22Rv1 (cell line): ENCODE data around the gene FUT2.

ENCODE experiments used
- H3K27ac ChIP-seq: fragments of 450-650 bp; 2 replicates; pipeline ENCODE4 v1.5.1; 2017
- ZFX ChIP-seq: fragments of 450-650 bp; IDR thresholded peaks from 2 replicates; pipeline ENCODE4 v1.6.1; 2017; ENCODE audit warnings: antibody characterized with exemption, borderline replicate concordance
- TF ChIP-seq, protein P1 (sequence below): fragments of 450-650 bp; IDR thresholded peaks from 2 replicates; pipeline ENCODE4 v1.5.1; 2017; ENCODE audit warnings: mild to moderate bottlenecking

Gene FUT2

DNA sequence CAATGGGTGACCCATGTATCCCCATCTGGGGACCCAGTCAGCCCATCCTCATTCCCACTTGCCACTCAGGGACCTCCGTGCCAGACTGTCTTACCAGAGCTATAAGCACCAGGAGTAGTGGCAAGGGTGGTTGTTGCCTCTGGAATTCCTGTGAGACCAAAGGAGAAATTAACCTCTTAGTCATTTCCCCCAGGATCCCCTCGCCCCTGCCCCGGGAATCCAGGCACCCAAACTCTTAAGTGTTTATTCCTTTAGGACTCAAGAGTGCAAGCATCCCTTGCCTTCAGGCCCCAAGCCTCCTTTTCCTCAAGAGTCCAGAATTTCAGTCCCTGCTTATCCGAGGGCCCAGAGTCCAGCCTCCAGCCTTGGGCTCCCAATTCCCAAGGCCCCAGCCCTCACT lies 32.1 kb upstream of the FUT2 start:
- TF ChIP-seq, protein P1, sequence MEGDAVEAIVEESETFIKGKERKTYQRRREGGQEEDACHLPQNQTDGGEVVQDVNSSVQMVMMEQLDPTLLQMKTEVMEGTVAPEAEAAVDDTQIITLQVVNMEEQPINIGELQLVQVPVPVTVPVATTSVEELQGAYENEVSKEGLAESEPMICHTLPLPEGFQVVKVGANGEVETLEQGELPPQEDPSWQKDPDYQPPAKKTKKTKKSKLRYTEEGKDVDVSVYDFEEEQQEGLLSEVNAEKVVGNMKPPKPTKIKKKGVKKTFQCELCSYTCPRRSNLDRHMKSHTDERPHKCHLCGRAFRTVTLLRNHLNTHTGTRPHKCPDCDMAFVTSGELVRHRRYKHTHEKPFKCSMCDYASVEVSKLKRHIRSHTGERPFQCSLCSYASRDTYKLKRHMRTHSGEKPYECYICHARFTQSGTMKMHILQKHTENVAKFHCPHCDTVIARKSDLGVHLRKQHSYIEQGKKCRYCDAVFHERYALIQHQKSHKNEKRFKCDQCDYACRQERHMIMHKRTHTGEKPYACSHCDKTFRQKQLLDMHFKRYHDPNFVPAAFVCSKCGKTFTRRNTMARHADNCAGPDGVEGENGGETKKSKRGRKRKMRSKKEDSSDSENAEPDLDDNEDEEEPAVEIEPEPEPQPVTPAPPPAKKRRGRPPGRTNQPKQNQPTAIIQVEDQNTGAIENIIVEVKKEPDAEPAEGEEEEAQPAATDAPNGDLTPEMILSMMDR = no peak
- TF ChIP-seq ZFX = no peak
- no peak overlapping the region for H3K27ac ChIP-seq

DNA sequence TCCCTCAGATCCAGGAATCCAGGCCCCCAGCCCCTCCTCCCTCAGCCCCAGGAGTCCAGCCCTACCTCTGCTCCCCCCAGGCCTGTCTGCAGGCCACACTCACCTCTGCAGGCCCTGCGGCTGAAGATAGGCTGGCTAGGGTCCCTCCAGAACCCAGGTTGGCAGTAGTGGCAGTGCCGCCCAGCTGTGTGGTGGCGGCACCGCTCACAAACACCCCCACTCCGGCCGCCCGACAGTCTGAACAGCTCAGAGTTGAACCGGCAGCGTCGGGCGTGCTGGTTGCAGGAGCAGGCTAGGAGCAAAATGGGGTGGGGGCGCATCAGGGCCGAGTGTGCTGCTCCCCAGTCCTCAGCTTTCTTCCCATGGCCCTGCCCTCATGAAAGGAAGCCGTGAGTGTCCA lies 31.3 kb upstream of the FUT2 start:
- TF ChIP-seq ZFX = no peak
- TF ChIP-seq, protein P1 = no peak
- no peak overlapping the region for H3K27ac ChIP-seq

DNA sequence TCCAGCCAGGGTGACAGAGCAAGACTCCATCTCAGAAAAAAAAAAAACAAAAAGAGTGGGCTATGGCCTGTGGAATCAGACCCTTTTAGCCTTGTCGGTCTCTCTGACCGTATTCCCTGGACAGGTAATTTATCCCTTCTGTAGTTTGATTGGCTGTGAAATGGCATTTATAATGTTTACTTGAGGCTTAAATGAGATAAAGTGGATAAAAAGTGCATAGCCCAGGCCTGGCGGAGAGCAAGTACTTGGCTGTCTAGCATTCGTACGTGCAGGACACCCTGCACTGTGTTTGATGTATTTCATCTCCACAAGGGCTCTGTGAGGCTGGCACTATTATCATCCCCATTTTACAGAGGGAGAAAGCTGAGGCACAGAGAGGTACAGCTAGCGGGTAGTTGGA lies 30.0 kb upstream of the FUT2 start:
- TF ChIP-seq ZFX = no peak
- TF ChIP-seq, protein P1 = no peak
- no peak overlapping the region for H3K27ac ChIP-seq

DNA sequence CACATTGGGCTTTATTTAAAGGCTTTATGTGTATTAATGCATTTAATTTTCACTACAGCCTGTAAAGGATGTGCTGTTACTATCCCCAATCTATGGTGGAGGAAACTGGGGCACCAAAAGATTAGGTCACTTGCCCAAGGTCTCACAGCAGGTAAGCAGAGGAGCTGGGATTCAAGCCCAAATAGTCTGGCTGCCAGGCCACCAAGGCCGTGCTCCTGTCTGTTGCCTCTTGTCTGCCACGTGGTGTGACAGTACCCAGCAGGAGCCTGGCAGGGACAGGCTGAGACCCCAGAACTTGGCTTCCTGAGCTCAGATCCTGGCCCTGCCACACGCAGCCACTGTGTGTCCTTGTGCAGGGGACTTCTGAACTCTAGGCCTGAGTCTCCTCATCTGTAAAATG lies 27.4 kb upstream of the FUT2 start:
- TF ChIP-seq ZFX = no peak
- TF ChIP-seq, protein P1 = no peak

DNA sequence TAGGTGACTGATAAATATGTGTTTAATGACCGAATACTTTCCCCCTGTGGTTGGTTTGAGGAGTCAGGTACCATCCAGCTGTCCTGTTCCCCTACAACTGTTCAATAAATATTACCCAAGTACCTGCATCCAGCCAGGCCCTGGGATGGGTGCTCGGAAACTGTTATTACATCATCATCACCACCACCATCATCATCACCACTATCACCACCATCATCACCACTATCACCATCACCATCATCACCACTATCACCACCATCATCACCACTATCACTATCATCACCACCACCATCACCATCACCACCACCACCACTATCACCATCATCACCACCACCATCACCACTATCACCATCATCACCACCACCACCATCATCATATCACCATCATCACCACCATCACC lies 27.0 kb upstream of the FUT2 start:
- TF ChIP-seq, protein P1 = no peak
- no peak for TF ChIP-seq ZFX
- no peak overlapping the region for H3K27ac ChIP-seq

More for the DNA sequence above, 27.4 kb upstream of the FUT2 start:
- H3K27ac ChIP-seq = no peak overlapping the region

DNA sequence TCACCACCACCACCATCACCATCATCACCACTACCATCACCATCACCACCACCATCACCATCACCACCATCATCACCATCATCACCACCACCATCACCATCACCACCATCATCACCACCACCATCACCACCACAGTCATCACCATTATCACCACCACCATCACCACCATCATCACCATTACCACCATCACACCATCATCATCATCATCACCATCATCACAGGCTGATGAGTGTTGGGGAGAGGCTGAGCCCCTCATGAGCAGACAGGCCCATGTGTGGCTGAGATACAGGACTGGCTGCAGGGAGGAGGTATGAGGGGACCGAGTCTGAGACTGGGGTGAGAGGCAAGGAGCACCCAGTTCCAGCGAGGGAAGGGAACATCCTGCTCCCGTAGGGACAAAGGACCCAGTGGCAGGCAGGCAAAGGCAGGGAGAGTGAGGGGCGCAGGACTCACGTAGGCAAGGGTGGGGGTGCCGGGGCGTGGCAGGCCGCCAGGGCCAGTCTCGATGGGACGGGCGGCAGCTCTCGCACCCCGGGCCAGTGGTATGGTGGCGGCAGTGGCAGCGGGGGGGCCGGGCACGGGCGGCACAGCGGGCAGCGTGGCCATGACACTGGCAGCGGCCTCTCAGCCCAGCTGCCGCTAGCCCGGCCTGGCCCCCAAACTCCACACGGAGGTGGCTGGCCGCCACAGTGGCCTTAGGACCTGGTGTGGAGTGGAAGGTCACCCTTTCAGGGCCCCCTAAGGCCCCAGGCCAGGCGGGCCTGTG lies 25.7 kb upstream of the FUT2 start:
- H3K27ac ChIP-seq = no peak overlapping the region
- no peak for TF ChIP-seq ZFX
- TF ChIP-seq, protein P1 = no peak

DNA sequence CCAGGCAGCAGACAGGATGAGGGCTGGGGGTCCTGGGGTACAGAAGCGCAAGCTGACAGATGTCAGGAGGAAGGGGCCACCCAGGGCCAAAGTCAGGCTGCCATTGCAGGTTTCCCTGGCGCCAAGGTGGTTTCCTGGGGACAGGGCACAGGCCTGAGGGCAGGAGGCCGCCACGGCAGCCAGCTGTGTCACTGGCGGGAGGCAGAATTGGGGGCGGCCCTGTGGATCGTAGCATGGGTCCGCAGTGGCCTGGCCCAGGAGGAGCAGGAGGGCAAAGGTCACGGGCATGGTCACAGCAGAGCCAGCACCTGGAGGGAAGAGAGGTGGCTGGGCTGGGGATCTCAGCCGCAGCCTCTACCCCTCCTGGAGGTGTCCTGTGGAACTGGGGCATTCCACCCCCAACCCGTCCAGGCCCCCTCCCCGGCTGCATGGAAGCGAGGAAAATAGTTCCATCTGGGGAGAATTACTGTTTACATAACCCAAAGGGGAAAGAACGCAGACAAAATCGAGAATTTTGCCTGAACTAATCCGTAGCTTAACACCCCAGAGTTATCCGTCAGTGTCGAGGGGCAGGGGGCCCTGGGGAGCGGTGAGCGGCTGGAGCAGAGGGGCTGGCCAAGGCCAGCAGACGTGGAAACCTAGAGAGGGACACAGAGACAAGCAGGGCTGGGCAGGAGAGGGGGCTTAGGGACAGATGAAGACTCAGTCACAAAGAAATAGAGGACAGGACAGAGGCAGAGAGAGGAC lies 24.9 kb upstream of the FUT2 start:
- TF ChIP-seq, protein P1 = no peak
- TF ChIP-seq ZFX = no peak
- H3K27ac ChIP-seq = no peak overlapping the region
